PFSK-1 (cell line): Measurements from ENCODE around the gene APOA4.

Source experiments
- FOXP2 ChIP-seq: optimal IDR thresholded peaks from 2 replicates; pipeline ENCODE3; 2011; ENCODE audit warnings: borderline replicate concordance, control low read depth, inconsistent platforms; ENCODE audit not compliant: insufficient read depth; ENCODE audit errors: extremely low read length, extremely low read depth
- POLR2AphosphoS5 ChIP-seq: IDR thresholded peaks from 2 replicates; pipeline ENCODE4 v1.6.1; 2012; ENCODE audit warnings: low read depth, mild to moderate bottlenecking, control low read depth, low read length, moderate library complexity
- SIN3A ChIP-seq: IDR thresholded peaks from 2 replicates; pipeline ENCODE4 v1.6.1; 2012; ENCODE audit warnings: mild to moderate bottlenecking, low read length, moderate library complexity, borderline replicate concordance; ENCODE audit not compliant: insufficient read depth
- TAF1 ChIP-seq: IDR thresholded peaks from 2 replicates; pipeline ENCODE4 v1.6.1; 2012; ENCODE audit warnings: low read length, control low read depth, borderline replicate concordance; ENCODE audit not compliant: insufficient read depth
- TF ChIP-seq, protein P1 (sequence below), 2 experiments: IDR thresholded peaks; 2 replicates each; pipeline versions ENCODE4 v1.6.1 to v1.8.0; 2011 to 2012; ENCODE audit warnings: low read depth in 2 of 2, low read length in 2 of 2, control low read depth in 1 of 2, inconsistent platforms in 1 of 2, mild to moderate bottlenecking in 1 of 2, moderate library complexity in 1 of 2; ENCODE audit not compliant: insufficient read depth in 1 of 2

DNA sequence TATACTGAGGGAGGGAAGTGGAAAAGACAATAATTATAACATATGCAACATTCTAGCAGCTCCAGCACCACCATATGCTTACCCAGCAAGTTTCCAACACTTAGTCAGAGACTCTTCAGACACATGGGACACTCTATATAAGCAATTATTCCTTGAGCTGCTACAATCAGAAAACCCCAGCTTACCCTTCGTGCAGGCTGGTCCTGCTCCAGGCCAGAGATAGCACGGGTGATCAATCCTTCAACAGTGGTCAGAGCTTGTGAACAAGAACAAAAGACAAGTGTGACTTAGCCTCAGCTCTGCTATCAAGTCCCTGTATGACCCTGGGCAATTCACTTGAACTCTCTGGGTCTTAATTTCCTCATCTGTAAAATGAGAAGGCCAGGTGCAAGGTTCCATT lies 36.8 kb downstream of the APOA4 start:
- no peak for TF ChIP-seq POLR2AphosphoS5
- TF ChIP-seq, protein P1, sequence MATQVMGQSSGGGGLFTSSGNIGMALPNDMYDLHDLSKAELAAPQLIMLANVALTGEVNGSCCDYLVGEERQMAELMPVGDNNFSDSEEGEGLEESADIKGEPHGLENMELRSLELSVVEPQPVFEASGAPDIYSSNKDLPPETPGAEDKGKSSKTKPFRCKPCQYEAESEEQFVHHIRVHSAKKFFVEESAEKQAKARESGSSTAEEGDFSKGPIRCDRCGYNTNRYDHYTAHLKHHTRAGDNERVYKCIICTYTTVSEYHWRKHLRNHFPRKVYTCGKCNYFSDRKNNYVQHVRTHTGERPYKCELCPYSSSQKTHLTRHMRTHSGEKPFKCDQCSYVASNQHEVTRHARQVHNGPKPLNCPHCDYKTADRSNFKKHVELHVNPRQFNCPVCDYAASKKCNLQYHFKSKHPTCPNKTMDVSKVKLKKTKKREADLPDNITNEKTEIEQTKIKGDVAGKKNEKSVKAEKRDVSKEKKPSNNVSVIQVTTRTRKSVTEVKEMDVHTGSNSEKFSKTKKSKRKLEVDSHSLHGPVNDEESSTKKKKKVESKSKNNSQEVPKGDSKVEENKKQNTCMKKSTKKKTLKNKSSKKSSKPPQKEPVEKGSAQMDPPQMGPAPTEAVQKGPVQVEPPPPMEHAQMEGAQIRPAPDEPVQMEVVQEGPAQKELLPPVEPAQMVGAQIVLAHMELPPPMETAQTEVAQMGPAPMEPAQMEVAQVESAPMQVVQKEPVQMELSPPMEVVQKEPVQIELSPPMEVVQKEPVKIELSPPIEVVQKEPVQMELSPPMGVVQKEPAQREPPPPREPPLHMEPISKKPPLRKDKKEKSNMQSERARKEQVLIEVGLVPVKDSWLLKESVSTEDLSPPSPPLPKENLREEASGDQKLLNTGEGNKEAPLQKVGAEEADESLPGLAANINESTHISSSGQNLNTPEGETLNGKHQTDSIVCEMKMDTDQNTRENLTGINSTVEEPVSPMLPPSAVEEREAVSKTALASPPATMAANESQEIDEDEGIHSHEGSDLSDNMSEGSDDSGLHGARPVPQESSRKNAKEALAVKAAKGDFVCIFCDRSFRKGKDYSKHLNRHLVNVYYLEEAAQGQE (IDR thresholded peaks at IDR 0.05; ENCODE audit: insufficient read depth in 1 of 2, low read depth in 2 of 2, low read length in 2 of 2), result no peak
- no peak for TF ChIP-seq SIN3A
- no peak for TF ChIP-seq TAF1
- TF ChIP-seq FOXP2, result no peak
